Right forelimb (tissue), 1 donor: ENCODE data around the gene MGMT.

Experiments
- DNase-seq: peaks from one replicate; pipeline ENCODE4 v3.0.0-alpha.2; 2018

Gene MGMT

DNA sequence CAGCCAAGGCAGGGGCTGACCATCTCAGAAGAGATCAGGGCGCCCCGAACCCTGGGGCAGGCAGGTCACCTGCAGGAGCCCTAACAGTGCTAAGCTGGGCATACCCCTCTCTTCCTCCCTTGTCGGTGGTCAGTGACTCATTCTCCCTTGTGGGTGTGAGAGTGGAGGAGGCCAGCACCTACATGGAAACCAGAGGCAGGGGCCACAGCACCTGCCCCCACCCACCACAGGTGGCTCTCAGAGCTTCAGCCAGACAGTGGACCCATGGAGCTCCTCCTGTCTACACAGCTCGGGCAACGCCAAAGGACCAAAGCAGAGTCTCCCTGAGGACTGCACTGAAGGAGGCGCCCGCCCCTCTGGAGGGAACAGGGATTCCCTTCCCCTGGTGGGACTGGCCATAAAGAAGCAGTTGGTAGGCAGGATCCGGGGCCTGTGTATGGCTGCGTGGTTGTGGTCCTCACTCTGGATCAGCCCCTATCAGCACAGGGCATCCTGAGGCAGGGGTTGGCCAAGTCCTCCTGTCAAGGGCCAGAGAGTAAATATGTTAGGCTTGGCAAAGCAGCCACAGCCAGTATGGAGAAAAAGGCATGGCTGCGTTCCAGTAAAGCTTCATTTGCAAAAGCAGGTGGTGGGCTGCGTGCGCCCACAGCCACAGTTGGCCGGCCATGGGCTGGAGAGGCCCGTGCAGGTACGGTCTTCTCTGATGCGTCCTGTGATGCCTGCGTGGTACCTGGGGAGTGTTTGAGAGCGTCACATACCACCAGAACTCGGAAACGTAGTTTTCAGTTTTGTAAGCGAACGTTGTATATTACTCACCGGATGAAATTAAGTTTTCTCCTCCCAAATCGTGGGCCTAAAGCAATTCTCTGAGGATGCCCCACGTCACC is 298.9 kb downstream of the MGMT start:
- peak; percentile 21 for DNase-seq

DNA sequence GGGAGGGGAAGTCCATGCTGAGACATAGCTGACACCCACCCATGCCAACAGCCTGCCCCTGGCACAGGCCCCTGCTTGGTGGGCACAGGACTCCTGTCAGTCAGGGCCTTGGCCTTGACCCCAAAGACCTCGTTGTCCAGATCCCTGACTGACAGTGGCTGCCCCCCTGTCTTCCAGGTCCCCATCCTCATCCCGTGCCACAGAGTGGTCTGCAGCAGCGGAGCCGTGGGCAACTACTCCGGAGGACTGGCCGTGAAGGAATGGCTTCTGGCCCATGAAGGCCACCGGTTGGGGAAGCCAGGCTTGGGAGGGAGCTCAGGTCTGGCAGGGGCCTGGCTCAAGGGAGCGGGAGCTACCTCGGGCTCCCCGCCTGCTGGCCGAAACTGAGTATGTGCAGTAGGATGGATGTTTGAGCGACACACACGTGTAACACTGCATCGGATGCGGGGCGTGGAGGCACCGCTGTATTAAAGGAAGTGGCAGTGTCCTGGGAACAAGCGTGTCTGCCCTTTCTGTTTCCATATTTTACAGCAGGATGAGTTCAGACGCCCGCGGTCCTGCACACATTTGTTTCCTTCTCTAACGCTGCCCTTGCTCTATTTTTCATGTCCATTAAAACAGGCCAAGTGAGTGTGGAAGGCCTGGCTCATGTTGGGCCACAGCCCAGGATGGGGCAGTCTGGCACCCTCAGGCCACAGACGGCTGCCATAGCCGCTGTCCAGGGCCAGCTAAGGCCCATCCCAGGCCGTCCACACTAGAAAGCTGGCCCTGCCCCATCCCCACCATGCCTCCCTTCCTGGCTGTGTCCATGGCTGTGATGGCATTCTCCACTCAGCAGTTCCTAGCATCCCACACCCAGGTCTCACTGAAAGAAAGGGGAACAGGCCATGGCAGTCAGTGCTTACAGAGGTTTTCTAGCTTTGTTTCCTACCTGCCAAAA is 299.8 kb downstream of the MGMT start:
- peak; percentile 34 for DNase-seq

DNA sequence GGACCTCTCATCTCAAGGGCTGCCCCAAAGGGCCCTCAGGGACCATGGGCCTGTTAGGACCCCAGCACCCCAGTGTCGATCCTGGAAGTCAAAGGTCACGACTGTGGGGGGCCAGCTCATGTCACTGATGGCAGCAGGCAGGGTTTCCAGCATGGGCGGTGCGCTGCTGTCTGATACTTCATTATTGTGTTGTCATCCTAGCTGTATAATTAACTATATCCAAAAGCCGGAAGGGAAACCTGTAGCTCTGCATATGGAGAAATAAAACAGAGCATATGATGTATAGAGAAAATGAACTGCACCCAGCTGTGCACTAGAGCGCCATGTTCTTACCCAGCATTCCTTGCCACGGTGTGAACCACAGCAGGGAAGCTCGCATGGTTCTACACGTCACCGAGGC is 300.7 kb downstream of the MGMT start:
- peak; percentile 36 for DNase-seq

DNA sequence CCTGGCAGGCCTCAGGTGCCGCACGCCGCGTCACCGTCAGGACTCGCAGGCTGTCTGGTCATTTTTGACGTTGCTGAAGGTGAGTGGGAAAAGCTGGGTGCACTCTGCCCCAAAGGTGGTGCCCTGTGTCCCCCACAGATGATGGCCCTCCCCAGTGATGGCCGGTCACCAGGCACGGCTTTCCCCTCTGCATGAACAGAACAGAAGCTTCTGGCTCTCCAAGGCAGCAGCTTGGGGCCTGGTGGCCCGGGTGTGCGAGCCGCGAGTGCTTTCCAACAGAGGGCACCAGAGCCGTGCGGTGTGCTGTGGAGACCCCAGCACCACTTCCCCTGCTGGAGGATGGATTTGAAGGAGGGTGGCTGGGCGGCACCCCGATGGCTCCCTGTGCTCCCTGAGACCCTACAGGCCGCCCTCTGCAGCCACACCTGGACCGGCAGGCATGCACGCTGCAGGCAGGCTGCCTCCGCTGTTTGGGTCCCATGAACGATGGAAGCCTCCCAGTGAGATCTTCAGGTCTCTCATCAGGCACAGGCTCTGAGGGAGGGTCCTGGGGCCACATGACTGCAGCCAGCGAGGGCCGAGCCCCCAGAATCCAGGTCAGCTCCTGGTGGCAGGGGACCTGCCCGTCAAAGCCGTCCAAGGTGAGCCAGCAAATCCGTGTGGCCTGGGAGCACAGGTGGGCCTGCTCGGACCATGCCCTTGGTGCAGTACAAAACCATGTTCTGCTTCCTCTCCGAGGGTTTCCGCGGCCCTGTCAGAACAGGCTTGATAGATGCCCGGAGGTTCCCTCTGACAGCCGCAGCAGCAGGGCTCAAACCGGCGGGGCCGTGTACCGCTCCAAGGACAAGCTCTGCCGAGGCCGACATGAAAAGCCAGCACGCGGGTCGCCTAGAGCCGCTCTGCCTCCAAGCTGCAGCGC is 301.7 kb downstream of the MGMT start:
- DNase-seq = peak; percentile 42

DNA sequence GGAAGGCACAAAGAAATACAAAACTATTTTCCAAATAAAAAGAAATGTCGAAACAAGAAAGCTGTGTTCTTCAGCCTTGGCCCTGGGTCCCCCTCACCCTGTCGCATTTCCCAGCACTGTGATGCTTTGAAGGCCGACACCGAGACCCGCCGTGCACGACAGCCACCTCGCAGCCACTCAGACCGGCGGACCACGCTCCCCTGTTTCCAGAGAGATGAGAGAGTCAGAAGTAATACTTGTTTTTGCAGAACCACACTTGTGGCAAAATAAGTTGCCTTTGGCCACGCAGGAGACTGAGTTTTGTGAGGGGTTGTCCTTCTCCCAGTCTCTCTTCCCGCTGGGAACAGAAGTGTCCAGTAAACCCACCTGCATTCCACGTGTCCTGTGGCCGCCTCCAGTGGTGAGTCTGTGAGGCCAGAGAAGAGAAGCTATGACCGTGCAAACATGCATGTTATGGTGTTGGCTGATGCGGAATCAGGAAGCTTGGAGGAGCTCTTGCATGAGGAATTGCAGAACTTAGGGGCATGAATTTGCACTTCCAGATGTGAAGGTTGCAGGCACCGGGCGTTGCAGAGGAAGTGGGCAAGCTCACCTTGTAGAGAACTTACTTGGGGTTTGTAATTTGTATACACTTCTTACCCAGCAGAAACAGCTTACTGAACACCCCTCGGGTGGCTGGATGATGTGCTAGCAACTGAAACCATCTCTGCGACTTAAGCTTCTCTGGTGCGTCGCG is 302.5 kb downstream of the MGMT start:
- DNase-seq = peak; percentile 23

DNA sequence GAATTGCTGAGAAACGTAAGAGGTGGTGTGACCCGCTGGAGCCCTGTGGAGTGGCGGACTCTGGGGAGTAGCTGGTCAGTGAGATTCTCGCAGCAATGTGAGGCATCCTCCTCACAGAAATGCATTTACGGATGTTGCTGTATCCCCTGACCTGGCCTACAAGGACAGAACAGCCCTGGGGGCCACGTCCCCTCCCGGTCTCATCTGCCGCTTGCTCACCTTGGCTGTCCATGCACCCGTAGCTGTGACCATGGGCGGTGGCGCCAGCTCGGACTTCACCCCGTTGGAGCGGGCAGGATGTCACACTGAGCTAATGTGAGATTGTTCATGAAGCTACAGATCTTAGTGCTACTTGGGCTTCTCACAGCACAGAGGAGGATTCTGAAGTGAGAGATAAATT is 303.2 kb downstream of the MGMT start:
- peak; percentile 16 for DNase-seq

DNA sequence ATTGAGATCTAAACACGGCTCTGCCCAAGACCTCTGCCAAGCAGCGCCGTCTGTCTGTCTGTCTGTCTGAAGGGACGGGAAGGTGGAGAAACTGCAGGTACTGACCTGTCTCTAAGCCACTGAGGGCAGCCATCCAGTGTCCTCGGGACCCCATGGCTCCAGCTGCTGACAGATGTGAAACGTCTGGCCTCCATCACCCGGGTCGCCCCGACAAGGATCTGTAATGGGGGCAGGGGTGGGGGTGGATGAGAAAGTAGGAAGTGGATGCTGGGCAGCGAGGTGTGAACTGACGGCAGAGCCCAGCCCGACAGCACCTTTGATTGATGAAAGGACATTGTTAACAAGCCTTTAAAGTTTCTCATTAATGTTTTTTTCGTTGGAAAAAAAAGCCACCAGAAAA is 304.0 kb downstream of the MGMT start:
- peak; percentile 37 for DNase-seq

DNA sequence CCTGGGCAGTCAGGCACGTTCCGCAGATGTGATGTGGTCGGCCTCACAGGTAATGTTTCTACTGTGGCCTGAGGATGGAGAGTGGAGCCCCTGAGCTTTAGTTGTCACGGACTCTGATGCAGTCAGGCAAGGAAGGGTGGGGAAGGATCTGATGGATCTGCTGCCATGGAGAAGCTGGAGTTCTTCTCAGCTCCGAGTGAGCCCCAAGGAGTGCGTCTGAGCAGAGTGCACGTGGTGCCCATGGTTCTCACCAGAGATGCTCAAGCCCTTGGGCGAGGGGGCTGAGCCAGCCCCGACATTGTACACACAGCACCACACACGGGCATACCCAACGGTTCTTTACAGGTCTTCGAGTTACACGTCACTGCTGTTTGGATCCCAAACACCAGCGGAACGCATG is 304.5 kb downstream of the MGMT start:
- peak; percentile 37 for DNase-seq

DNA sequence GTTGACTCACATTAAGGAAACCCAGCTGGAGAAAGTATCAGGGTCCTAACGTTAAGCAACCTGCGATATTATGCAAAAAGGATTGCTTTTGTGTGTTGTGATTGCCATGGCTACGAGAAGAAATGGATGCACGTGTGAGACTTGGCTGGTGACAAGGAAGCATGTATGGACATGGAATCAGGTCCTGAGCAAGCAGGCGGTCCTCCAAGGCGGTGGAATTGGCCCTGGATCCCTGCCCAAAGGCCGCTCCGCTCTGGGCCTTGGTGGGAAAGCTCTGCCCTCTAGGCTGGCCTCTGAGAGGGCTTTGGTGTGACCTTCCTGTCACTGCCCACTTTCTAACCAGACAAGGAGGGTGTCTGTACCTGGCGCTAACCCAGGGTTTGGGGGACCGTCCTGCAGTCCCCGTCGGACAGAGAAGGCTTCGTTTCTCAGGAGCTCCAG is 305.0 kb downstream of the MGMT start:
- DNase-seq = peak; percentile 54

DNA sequence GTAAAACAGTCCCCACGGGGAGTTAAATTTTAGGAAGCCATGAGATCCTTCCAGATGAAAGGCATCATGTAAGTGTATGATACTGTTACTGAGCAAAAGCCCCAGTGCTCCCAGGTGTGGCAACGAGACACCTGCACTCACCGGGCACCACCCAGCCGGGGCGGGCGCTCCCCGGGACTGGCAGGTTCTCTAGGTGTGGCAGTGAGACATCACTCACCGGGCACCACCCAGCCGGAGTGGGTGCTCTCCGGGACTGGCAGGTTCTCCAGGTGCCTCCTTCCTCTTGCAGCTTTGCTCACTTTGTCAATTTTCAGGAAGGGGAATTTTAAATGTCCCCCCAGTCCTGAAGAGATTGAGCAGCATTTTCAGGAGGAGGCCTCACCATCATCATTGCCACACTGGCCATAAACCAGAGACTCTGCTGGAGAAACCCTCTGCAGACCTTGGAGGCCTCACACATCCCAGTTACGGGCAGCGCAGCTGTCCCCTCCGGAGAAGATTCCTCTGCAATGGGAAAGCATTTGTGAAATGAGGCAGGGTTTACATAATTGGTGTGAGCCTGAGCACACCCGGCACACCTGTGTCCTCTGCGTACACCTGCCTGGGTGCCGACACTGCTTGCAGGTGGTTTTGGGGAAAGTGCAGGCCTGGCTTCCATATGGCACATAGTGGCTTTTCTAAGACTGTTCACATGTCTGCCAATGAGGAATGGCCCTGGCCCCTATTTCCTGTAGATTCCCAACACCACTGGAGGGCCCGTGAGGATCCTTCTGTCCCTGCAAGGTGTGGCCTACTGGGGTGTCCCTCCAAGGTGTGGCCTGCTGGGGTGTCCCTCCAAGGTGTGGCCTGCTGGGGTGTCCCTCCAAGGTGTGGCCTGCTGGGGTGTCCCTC is 305.7 kb downstream of the MGMT start:
- no peak for DNase-seq

DNA sequence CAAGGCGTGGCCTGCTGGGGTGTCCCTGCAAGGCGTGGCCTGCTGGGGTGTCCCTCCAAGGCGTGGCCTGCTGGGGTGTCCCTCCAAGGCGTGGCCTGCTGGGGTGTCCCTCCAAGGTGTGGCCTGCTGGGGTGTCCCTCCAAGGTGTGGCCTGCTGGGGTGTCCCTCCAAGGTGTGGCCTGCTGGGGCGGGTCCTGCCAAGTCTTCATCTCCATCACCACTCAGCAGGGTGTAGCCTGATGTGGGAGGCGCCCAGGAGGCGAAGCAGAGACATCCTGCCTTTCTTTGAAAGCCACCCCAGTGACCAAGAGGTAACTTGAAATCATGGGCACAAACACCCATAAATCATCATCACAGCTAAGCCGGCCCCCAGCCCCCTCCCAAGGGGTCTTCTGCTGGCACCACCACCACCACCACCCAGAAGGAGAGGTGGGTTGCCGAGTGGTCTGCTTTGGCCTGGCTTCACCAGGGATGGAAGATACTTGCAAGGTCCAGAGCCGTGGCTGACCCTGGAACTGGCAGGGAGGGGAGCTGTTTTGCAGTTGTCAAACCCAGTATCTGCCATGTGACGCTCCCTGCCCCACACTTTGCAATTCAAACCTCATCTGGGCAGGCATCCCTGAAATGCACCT is 306.4 kb downstream of the MGMT start:
- peak; percentile 33 for DNase-seq

DNA sequence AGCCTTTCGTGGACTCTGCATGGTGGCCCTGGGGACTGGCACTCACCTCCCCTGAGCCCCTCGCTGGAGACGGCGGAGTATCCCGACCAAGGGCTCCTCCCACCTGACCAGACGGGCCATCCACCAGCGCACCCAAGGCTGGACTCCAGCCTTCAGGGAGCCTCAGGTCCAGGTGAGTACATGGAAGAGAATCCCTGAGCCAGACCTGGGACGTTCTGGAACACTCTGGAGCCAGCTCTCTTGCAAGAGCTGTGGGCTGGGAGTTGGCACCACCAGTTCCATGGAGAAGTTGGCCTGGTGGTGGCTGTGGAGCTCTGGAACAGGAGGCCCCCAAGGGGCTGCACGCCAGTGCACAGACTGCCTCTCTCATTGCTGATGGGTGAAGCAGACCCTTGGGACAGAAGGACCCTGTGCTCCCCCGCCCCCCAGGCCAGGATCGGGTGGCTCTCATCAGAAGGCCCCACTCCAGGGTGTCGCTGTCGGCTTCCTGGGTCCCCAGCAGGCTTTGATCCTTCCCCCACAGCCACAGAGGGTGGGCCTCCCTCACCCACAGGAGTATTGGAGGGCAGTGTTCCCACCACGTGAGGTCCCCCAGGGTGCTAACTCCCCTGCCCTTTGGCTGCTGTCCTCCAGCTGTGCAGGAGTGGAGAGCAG is 307.2 kb downstream of the MGMT start:
- peak; percentile 38 for DNase-seq

DNA sequence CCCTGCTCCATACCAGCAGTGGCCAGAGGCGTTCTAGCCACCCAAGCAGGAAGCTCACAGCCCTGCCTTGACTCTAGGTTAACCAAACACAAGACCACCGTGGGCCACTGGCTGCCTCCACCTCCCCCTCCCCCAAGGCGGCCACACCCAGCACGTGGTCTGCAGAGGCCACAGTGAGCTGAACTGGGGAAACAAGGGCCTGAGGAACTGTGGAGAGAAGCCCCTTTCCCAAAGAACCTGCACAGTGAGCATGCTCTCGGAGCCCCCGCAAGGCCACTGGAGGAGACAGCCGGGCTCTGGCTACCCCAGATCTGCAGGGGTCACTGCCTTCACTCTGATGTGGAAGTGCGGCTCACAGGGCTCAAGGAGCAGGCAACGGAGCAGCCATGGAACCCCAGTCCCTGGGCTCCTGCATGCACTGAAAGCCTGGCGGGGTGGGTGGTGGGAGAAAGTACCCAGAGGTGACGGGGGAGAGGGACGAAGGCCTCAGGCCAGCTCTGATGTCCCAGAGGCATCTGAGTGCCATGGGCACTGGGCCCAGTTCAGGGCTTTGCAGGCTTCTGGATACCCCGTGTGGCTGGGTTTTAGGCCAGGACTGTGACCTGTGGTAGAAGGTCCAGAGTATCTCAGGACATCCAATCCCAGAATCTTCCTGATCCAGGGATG is 307.8 kb downstream of the MGMT start:
- DNase-seq = peak; percentile 20

DNA sequence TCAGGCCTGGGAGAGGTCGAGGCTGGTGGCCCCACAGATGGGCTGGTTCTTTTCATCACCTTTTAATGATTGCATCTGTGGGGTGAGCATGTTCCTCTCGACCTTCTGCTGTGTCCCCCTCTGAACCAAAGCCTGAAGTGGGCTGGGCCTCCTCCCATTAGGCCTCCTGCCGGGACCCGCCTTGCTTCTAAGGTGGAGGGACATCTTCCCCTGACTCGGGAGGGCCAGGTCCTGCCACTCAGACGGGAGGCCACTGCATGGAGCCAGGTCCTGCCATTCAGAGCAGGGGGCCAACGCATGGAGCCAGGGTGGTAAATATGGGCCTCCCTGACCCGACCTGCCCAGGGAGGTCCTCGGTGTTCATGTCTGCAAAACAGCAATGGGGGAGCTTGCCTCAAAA is 308.6 kb downstream of the MGMT start:
- DNase-seq = peak; percentile 23

DNA sequence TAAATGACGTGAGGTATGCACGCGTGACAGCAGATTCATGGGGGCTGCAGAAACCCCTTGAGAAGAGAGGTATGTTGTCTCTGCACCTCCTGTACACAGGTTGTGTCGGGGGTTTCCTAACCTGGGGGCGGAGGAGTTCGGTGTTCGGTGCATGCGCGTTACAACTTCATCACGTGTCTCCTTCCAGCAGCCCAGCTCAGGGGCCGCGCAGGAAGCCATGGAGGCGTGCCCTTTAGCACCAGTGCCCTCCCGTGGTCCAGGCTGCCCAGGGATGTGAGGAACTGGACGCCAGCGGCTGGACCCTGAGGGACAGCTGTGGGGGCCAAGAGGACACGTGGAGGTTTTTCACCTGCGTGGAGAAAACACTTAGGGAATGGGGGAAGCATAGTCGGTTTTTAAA is 310.6 kb downstream of the MGMT start:
- no peak for DNase-seq

DNA sequence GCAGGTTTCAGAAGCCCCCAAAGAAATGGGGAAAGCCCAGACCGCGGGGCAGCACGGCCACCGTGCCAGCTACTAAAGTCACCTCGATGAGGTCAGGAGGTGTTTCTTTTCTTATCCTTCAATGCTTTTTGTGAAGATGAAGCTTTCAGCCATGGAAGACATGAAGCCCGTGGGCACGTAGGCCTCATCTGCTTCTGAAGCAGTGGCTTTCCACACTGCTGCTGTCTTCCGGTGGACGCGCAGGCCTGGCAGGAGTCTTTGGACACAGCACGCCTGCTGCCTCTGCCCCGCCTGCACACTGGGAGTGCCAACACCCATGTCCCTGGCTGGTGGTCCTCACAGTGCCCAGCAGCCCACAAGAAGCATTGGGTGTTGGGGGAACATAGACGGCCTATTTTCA is 311.5 kb downstream of the MGMT start:
- no peak for DNase-seq

DNA sequence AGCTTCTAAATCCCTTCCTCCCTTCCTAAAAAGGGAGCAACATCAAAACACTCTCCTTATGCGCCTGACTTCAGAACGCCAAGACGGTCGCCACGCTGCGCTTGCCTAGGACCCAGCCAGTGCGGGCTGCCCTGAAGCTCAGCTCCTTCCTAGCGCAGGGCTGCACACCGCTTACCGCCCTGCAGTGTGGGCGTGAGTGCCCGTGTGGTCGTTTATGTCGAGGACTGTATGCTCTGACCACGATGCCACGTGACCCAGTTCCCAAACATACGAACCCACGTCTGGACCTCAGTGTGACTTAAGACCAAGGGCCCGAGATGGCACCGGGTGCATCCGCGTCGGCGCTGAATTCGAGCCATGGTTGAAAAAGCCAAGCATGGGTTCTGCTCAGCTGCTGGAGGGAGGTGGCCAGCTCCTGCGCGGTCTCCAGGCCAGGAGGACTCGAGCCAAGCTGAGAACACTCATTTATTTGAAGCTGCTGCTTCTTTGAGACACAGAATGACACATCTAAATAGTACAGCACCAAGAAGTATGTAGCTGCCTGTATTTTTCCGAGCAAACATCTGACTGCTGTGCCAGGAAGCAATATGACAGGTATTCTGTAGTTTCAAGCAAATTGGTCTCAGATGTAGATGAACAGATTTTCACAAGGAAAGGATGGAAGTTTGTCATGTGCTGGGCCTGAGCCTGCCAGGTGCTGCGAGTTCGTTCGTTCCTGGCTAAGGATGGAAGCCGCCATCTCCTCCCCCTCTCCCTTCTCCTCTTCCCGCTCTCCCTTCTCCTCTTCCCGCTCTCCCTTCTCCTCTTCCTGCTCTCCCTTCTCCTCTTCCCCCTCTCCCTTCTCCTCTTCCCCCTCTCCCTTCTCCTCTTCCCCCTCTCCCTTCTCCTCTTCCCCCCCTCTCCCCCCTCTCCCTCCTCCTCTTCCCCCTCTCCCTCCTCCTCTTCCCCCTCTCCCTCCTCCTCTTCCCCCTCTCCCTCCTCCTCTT is 312.4 kb downstream of the MGMT start:
- no peak for DNase-seq

DNA sequence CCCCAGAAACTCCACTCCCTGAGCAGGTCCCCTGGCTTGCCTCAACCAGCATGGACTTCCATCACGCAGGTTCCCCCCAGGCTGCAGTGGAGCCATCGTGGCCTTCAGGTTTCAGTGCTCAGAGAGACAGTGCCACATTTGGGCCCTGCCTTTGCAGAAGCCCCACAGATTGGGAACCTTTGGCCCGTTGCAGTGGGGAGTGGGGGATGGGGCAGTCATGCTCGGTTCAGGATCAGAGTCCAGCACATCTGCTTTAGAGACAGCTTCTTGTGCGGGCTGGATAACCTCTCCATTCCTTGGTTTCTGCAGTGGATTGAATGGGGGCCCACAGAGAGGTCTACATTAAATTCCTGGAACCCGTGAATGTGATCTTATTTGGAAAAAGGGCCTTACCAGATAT is 313.2 kb downstream of the MGMT start:
- DNase-seq = no peak
